Measurements from ENCODE around the gene LYSMD3. TPM values are rescaled to one million over a fixed set of nuclear protein-coding genes. Genes with fewer than 3 reads are reported as not detected.

LYSMD3 gene
- polyA plus RNA-seq, 1 donor (not counting 4 experiments of a cell fraction or from before 2014, with no cell fraction given): 18.9 TPM

DNA sequence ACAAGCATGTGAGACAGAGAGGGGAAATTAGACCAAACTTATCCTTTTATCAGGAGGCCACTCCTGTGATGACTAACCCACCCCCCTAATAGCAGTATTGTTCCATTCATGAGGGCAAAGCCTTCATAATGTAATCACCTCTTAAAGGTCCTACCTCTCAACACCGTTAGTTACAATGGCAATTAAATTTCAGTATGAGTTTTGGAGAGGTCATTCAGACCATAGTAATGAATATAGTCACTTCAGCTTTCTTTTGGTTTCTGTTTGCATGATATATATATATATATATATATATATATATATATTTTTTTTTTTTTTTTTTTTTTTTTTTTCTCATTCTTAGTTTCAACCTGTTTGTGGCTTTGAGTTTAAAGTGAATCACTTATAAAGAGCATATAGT lies 39.7 kb upstream of the LYSMD3 start:
- Histone ChIP-seq H3K4me3 (ENCODE audit: control insufficient read depth in 2 of 3, extremely low read depth in 1 of 3, insufficient read depth in 2 of 3, low read depth in 1 of 3, low read length in 3 of 3) (no peak overlapping the region), H2AFZ (ENCODE audit: control insufficient read depth, low read length) (no peak overlapping the region), H3K27me3 (ENCODE audit: control insufficient read depth, extremely low read depth, insufficient read depth, low read length) (no peaks in the 10 kb centered on the region), H3K4me2 (ENCODE audit: control insufficient read depth, extremely low read depth, insufficient read depth, low read depth, low read length) (no peak overlapping the region), H3K9me3 (ENCODE audit: control insufficient read depth, low read depth, low read length) (no peaks in the 10 kb centered on the region), H3K27ac (ENCODE audit: control insufficient read depth, insufficient read depth, low read length) (no peak overlapping the region), H3K36me3 (ENCODE audit: control insufficient read depth in 2 of 2, extremely low read depth in 1 of 2, insufficient read depth in 2 of 2, low read length in 2 of 2) (no peaks in the 10 kb centered on the region), H3K79me2 (ENCODE audit: control insufficient read depth, insufficient read depth, low read length) (no peaks in the 10 kb centered on the region), H3K9ac (ENCODE audit: control insufficient read depth, extremely low read depth, insufficient read depth, low read length) (no peak overlapping the region), H4K20me1 (ENCODE audit: control insufficient read depth, extremely low read depth, insufficient read depth, low read length) (no peaks in the 10 kb centered on the region), H3K9me1 (ENCODE audit: control insufficient read depth, extremely low read depth, insufficient read depth, low read length) (no peaks in the 10 kb centered on the region), H3K4me1 (ENCODE audit: control insufficient read depth, extremely low read depth, insufficient read depth, low read length) (no peaks in the 10 kb centered on the region)
- no peak for DNase-seq (ENCODE audit: low read depth, low spot score)
- FAIRE-seq: no peak
- dilution Hi-C loops (cut with MboI; ENCODE audit: extremely low pct_ligation_motif_present, low sequenced_read_pairs): no loop called here
- TF ChIP-seq, protein P1, sequence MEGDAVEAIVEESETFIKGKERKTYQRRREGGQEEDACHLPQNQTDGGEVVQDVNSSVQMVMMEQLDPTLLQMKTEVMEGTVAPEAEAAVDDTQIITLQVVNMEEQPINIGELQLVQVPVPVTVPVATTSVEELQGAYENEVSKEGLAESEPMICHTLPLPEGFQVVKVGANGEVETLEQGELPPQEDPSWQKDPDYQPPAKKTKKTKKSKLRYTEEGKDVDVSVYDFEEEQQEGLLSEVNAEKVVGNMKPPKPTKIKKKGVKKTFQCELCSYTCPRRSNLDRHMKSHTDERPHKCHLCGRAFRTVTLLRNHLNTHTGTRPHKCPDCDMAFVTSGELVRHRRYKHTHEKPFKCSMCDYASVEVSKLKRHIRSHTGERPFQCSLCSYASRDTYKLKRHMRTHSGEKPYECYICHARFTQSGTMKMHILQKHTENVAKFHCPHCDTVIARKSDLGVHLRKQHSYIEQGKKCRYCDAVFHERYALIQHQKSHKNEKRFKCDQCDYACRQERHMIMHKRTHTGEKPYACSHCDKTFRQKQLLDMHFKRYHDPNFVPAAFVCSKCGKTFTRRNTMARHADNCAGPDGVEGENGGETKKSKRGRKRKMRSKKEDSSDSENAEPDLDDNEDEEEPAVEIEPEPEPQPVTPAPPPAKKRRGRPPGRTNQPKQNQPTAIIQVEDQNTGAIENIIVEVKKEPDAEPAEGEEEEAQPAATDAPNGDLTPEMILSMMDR (optimal IDR thresholded peaks at IDR 0.05 in 1 of 3, IDR thresholded peaks at IDR 0.05 in 1 of 3, conservative IDR thresholded peaks at IDR 0.05 in 1 of 3; ENCODE audit: extremely low read depth in 1 of 3, insufficient read depth in 2 of 3, low read length in 3 of 3): no peak
- no peak for TF ChIP-seq EZH2 (IDR thresholded peaks at IDR 0.05; ENCODE audit: low read length)

DNA sequence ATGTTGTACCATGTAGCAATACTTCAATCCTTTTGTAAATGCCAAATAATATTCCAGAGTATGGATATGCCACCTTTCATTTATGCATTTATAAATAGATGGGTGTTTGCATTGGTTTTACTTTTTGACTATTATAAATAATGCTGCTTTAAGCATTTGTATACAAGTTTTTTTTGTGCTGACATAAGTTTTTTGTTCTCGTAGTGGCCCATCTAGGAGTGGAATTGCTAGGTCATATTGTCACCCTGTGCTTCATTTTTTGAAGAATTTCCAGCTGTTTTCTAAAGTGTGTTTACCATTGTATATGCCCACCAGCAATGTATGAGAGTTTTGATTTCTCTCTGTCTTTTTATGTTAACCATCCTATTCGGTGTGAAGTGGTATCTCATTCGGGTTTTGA lies 36.1 kb upstream of the LYSMD3 start:
- dilution Hi-C loops (cut with MboI; ENCODE audit: extremely low pct_ligation_motif_present, low sequenced_read_pairs): no loop called here

More for the DNA sequence above, 36.1 kb upstream of the LYSMD3 start:
- Histone ChIP-seq H3K79me2 (ENCODE audit: control insufficient read depth, insufficient read depth, low read length) (no peaks in the 10 kb centered on the region), H2AFZ (ENCODE audit: control insufficient read depth, low read length) (no peak overlapping the region), H3K27ac (ENCODE audit: control insufficient read depth, insufficient read depth, low read length) (no peak overlapping the region), H3K9me3 (ENCODE audit: control insufficient read depth, low read depth, low read length) (no peaks in the 10 kb centered on the region), H3K36me3 (ENCODE audit: control insufficient read depth in 2 of 2, extremely low read depth in 1 of 2, insufficient read depth in 2 of 2, low read length in 2 of 2) (no peaks in the 10 kb centered on the region), H3K4me1 (ENCODE audit: control insufficient read depth, extremely low read depth, insufficient read depth, low read length) (no peaks in the 10 kb centered on the region), H3K4me2 (ENCODE audit: control insufficient read depth, extremely low read depth, insufficient read depth, low read depth, low read length) (no peak overlapping the region), H3K27me3 (ENCODE audit: control insufficient read depth, extremely low read depth, insufficient read depth, low read length) (peaks cover 4% of the 10 kb centered on the region), H3K9me1 (ENCODE audit: control insufficient read depth, extremely low read depth, insufficient read depth, low read length) (no peaks in the 10 kb centered on the region), H3K9ac (ENCODE audit: control insufficient read depth, extremely low read depth, insufficient read depth, low read length) (no peak overlapping the region), H4K20me1 (ENCODE audit: control insufficient read depth, extremely low read depth, insufficient read depth, low read length) (no peaks in the 10 kb centered on the region), H3K4me3 (ENCODE audit: control insufficient read depth in 2 of 3, extremely low read depth in 1 of 3, insufficient read depth in 2 of 3, low read depth in 1 of 3, low read length in 3 of 3) (no peak overlapping the region)
- DNase-seq (ENCODE audit: low read depth, low spot score) (no peak), FAIRE-seq (no peak)
- TF ChIP-seq, protein P1 (optimal IDR thresholded peaks at IDR 0.05 in 1 of 3, IDR thresholded peaks at IDR 0.05 in 1 of 3, conservative IDR thresholded peaks at IDR 0.05 in 1 of 3; ENCODE audit: extremely low read depth in 1 of 3, insufficient read depth in 2 of 3, low read length in 3 of 3): no peak
- no peak for TF ChIP-seq EZH2 (IDR thresholded peaks at IDR 0.05; ENCODE audit: low read length)
